ENCODE results near the gene ZNF521. TPM values are rescaled to one million over a fixed set of nuclear protein-coding genes. Genes with fewer than 3 reads are reported as not detected.

The ZNF521 gene
- total RNA-seq (2013; cell fraction: nucleolus; rRNA removed): not detected in 2 replicates
- 0.05 TPM in 1 of 2 replicates, not detected in the other for total RNA-seq (2014; rRNA removed)
- total RNA-seq (2014; rRNA removed; fragmentation: Illumina TruSeq; extraction: Trizol): not detected in 2 replicates
- total RNA-seq (2021): 0.05 TPM in 1 of 2 replicates, not detected in the other
- polyA plus RNA-seq (2011; ENCODE audit: low read depth): 0.07 TPM
- 0.05 and 0.29 TPM in 2 replicates for polyA plus RNA-seq (2011; rRNA removed)
- polyA plus RNA-seq (2011; cell fraction: cytosol; rRNA removed): 0.12 and 0.33 TPM in 2 replicates
- polyA plus RNA-seq (2011; cell fraction: nucleus; rRNA removed): 0.12 and 0.19 TPM in 2 replicates
- polyA plus RNA-seq (2012): 0.06 TPM in 1 of 2 replicates, not detected in the other
- not detected in 2 replicates for polyA plus RNA-seq (2014; fragmentation: Illumina TruSeq; extraction: Trizol)
- under 1 TPM; 0.02 to 0.03 TPM for polyA plus RNA-seq (2014; fragmentation: Nextera tagmentation; extraction: Ambion mirVana)
- not detected in 2 replicates for polyA plus RNA-seq (2014; rRNA removed)
- not detected for polyA plus RNA-seq (2016; fragmentation: Nextera tagmentation; extraction: Ambion mirVana)
- 0.07 and 1.4 TPM in 2 replicates for polyA minus RNA-seq (2011; rRNA and poly(A)+ RNA removed)
- polyA minus RNA-seq (2011; cell fraction: cytosol; rRNA and poly(A)+ RNA removed): not detected in 2 replicates
- polyA minus RNA-seq (2011; cell fraction: nucleus; rRNA and poly(A)+ RNA removed): 0.24 and 1.4 TPM in 2 replicates
- percentile 18 among the genes with signal in this experiment for Bru-seq, nascent RNA
- percentile 9 among the genes with signal in this experiment for BruChase-seq, experiment 1, labeled RNA remaining after a 6-hour chase
- percentile 8 among the genes with signal in this experiment for BruChase-seq, experiment 2, labeled RNA remaining after a 2-hour chase
- long read RNA-seq, experiment 1: 0 reads
- long read RNA-seq, experiment 2, partial matches to known transcripts: 0 of 1 reads
- long read RNA-seq, experiment 2, other reads (novel, unspliced or antisense): 1 of 1 reads

DNA sequence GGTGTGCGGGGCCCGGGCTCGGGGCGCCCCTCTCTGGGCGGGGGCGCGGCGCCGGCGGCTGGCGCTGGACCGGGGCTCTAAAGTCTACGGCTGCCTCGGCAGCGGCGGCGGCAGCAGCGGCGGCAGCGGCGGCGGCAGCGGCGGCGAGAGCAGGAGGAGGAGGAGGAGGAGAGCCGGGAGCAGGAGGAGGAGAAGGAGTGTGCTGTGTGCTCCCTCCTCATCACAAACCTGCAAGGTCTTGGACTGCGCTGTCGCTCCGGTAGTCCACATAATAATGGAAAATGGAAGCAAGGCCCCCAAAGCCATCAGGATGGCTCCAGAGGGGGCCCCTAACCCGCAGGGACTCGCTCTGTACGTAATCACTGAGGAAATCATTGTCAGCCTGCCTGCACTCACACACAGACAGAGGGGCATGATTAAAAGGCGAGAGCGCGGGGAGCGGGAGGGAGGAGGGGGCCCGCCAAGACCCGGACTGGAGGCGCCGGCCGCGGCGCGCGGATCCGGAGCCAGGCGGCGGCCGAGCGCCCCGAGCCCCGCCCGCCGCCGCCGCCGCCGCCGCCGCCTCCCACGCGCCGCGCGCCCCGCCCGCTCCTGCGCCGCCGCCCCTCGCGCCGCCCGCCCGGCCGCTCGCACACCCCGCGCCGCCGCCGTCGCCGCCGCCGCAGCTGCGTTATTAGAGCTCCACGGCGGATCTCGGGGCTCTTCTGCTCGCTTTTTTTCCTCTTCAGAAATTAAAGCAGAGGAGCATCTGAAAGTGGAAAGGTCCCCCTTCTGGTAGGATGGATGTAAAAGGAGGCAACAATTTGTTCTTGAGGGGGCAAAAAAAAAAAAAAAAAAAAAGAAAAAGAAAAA lies at the start of gene ZNF521:
Gene ZNF521 (minus strand): TSS at position 390 of the 852 bp plus-strand sequence. CDS start 1,220 bp downstream, outside the sequence.
- Histone ChIP-seq H3K4me3 (peak within 1 kb of the TSS; percentile 69), H3K27me3 (replicated peaks in 1 of 2; ENCODE audit: control insufficient read depth in 2 of 2, insufficient read depth in 2 of 2, low read length in 1 of 2) (peaks cover 5 to 24% of the 10 kb centered on the region in 2 experiments), H3K4me2 (ENCODE audit: control insufficient read depth, insufficient read depth) (peak within 1 kb of the TSS; percentile 53), H3K79me2 (ENCODE audit: control insufficient read depth, insufficient read depth, low read length) (no peaks in the 10 kb centered on the region), H3K4me1 (ENCODE audit: control insufficient read depth, insufficient read depth, low read length) (no peaks in the 10 kb centered on the region), H4K20me1 (ENCODE audit: control insufficient read depth, insufficient read depth) (no peaks in the 10 kb centered on the region), H3K36me3 (ENCODE audit: control insufficient read depth in 2 of 2, insufficient read depth in 2 of 2, low read length in 1 of 2) (no peaks in the 10 kb centered on the region), H2AFZ (ENCODE audit: control insufficient read depth, low read depth, low read length) (no peak within 1 kb of the TSS), H3K9ac (ENCODE audit: control insufficient read depth, insufficient read depth, low read length) (no peak within 1 kb of the TSS), H3K9me3 (replicated peaks; ENCODE audit: control insufficient read depth, insufficient read depth, low read length) (no peaks in the 10 kb centered on the region), H3K27ac (ENCODE audit: control insufficient read depth, insufficient read depth) (no peak within 1 kb of the TSS)
- CTCF ChIA-PET: interaction anchor here (0.6 to 1.5 kb wide), 3 partner anchors 8 to 973 kb away, joined by 3 read pairs; no protein-coding TSS in a partner anchor
- in situ Hi-C loops (cut with MboI) (no loop called here), intact Hi-C loops (cut with micrococcal nuclease; ENCODE audit: unreplicated experiment) (no loop called here)
- DNase-seq (ENCODE audit: low read depth, low spot score): no peak
- no TSS peak for BruUV-seq (replicated peaks)
- POLR2A ChIA-PET: no interaction called here
- 0% methylated on average over 17 of the region's 91 CpGs for WGBS (ENCODE audit: insufficient coverage, insufficient replicate concordance, low lambda C conversion rate, missing lambda C conversion rate)
- peak; percentile 94 for ATAC-seq
- RAD21 ChIA-PET (ENCODE audit: unreplicated experiment): no interaction called here
- FAIRE-seq: no peak
- SMC1A ChIA-PET (ENCODE audit: uncharacterized antibody, unreplicated experiment): interaction anchor here (0.6 kb wide), 1 partner anchor 278 kb away, joined by 3 read pairs; no protein-coding TSS in a partner anchor
- peak; percentile 64 for TF ChIP-seq SP1 (IDR thresholded peaks at IDR 0.05; ENCODE audit: low read depth, low read length)
- TF ChIP-seq ZNF384 (IDR thresholded peaks at IDR 0.05; ENCODE audit: borderline replicate concordance, low read depth, low read length): 0 out of 2 replicates have a peak, but pooled peaks have one; percentile 25
- TF ChIP-seq, protein P1, sequence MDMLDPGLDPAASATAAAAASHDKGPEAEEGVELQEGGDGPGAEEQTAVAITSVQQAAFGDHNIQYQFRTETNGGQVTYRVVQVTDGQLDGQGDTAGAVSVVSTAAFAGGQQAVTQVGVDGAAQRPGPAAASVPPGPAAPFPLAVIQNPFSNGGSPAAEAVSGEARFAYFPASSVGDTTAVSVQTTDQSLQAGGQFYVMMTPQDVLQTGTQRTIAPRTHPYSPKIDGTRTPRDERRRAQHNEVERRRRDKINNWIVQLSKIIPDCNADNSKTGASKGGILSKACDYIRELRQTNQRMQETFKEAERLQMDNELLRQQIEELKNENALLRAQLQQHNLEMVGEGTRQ (IDR thresholded peaks at IDR 0.05; ENCODE audit: borderline replicate concordance, low read depth, low read length): no peak
- no peak for TF ChIP-seq RUNX3 (IDR thresholded peaks at IDR 0.05; ENCODE audit: low read length)
- peak; percentile 91 for TF ChIP-seq SUZ12 (IDR thresholded peaks at IDR 0.05; ENCODE audit: unreplicated experiment)
- TF ChIP-seq, protein P2, sequence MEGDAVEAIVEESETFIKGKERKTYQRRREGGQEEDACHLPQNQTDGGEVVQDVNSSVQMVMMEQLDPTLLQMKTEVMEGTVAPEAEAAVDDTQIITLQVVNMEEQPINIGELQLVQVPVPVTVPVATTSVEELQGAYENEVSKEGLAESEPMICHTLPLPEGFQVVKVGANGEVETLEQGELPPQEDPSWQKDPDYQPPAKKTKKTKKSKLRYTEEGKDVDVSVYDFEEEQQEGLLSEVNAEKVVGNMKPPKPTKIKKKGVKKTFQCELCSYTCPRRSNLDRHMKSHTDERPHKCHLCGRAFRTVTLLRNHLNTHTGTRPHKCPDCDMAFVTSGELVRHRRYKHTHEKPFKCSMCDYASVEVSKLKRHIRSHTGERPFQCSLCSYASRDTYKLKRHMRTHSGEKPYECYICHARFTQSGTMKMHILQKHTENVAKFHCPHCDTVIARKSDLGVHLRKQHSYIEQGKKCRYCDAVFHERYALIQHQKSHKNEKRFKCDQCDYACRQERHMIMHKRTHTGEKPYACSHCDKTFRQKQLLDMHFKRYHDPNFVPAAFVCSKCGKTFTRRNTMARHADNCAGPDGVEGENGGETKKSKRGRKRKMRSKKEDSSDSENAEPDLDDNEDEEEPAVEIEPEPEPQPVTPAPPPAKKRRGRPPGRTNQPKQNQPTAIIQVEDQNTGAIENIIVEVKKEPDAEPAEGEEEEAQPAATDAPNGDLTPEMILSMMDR (IDR thresholded peaks at IDR 0.05 in 2 of 3, conservative IDR thresholded peaks at IDR 0.05 in 1 of 3; ENCODE audit: control insufficient read depth in 2 of 3, extremely low read depth in 1 of 3, insufficient read depth in 1 of 3, low read depth in 3 of 3, low read length in 3 of 3): 0 out of 6 replicates have a peak, but pooled peaks of 2 of the 3 experiments have one; percentile 2 to 4
- TF ChIP-seq, protein P3, sequence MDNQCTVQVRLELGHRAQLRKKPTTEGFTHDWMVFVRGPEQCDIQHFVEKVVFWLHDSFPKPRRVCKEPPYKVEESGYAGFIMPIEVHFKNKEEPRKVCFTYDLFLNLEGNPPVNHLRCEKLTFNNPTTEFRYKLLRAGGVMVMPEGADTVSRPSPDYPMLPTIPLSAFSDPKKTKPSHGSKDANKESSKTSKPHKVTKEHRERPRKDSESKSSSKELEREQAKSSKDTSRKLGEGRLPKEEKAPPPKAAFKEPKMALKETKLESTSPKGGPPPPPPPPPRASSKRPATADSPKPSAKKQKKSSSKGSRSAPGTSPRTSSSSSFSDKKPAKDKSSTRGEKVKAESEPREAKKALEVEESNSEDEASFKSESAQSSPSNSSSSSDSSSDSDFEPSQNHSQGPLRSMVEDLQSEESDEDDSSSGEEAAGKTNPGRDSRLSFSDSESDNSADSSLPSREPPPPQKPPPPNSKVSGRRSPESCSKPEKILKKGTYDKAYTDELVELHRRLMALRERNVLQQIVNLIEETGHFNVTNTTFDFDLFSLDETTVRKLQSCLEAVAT (IDR thresholded peaks at IDR 0.05): no peak
- no peak for TF ChIP-seq NR2C1 (IDR thresholded peaks at IDR 0.05)
- TF ChIP-seq NFYB (IDR thresholded peaks at IDR 0.05; ENCODE audit: insufficient read depth, low read depth, low read length): no peak
- TF ChIP-seq RAD21 (IDR thresholded peaks at IDR 0.05; ENCODE audit: insufficient read depth, low read depth, low read length): 0 out of 2 replicates have a peak, but pooled peaks have one; percentile 8
- TF ChIP-seq POLR2A (IDR thresholded peaks at IDR 0.05; ENCODE audit: low read depth, low read length): peak; percentile 41; the same call in 1 of the 2 replicates
- 0 out of 3 replicates have a peak, but pooled peaks of 1 of the 2 experiments have one; percentile 1 for TF ChIP-seq EGR1 (IDR thresholded peaks at IDR 0.05; ENCODE audit: borderline replicate concordance in 1 of 2, low read depth in 2 of 2, low read length in 2 of 2)
- TF ChIP-seq CREM (IDR thresholded peaks at IDR 0.05; ENCODE audit: low read depth): no peak
- TF ChIP-seq IKZF1 (conservative IDR thresholded peaks at IDR 0.05): 0 out of 2 replicates have a peak, but pooled peaks have one; percentile 22
